ENCODE results near the gene CYP2J2.
"Not testable (repeated sequence)": the region's sequence is repeated elsewhere in the genome, so short reads cannot be mapped to it uniquely, and the experiment has no call there.

Gene CYP2J2

GRCh38 chr1:59919746-59920145, 6.8 kb downstream of the CYP2J2 start:
- DNase-seq (ENCODE audit: low read depth in 2 of 2), result no peak

GRCh38 chr1:59917785-59918180, 8.8 kb downstream of the CYP2J2 start:
- no peak for DNase-seq (ENCODE audit: low read depth in 2 of 2)

- no peak for DNase-seq (ENCODE audit: low read depth in 2 of 2)
Observed at GRCh38 chr1:59917026-59917784, 9.4 kb downstream of the CYP2J2 start.

- no peak for DNase-seq (ENCODE audit: low read depth in 2 of 2)
Observed at GRCh38 chr1:59915516-59915915, 11.1 kb downstream of the CYP2J2 start.

- DNase-seq (ENCODE audit: low read depth in 2 of 2), result not testable (repeated sequence)
Observed at GRCh38 chr1:59914791-59915286, 11.7 kb downstream of the CYP2J2 start.

GRCh38 chr1:59908682-59909081, 17.9 kb downstream of the CYP2J2 start:
- no peak for DNase-seq (ENCODE audit: low read depth in 2 of 2)

- DNase-seq (ENCODE audit: low read depth in 2 of 2), result no peak
Observed at GRCh38 chr1:59908084-59908483, 18.5 kb downstream of the CYP2J2 start.

- no peak for DNase-seq (ENCODE audit: low read depth in 2 of 2)
Observed at GRCh38 chr1:59906931-59907330, 19.6 kb downstream of the CYP2J2 start.

GRCh38 chr1:59903141-59903754, 23.3 kb downstream of the CYP2J2 start:
- peak in 1 of 2 experiments; percentile 8 for DNase-seq (ENCODE audit: low read depth in 2 of 2)

GRCh38 chr1:59901770-59902388, 24.7 kb downstream of the CYP2J2 start:
- DNase-seq (ENCODE audit: low read depth in 2 of 2), result no peak

GRCh38 chr1:59900640-59901039, 25.9 kb downstream of the CYP2J2 start:
- no peak for DNase-seq (ENCODE audit: low read depth in 2 of 2)

- DNase-seq (ENCODE audit: low read depth in 2 of 2), result no peak
Observed at GRCh38 chr1:59898927-59899326, 27.6 kb downstream of the CYP2J2 start.

- DNase-seq (ENCODE audit: low read depth in 2 of 2), result no peak
Observed at GRCh38 chr1:59897165-59897564, 29.4 kb downstream of the CYP2J2 start.

GRCh38 chr1:59892841-59893811, 33.4 kb downstream of the CYP2J2 start:
- no peak for DNase-seq (ENCODE audit: low read depth in 2 of 2)

GRCh38 chr1:59885160-59885832, 41.3 kb downstream of the CYP2J2 start:
- no peak for DNase-seq (ENCODE audit: low read depth in 2 of 2)

- DNase-seq (ENCODE audit: low read depth in 2 of 2), result no peak
Observed at GRCh38 chr1:59880735-59881134, 45.8 kb downstream of the CYP2J2 start.

- DNase-seq (ENCODE audit: low read depth in 2 of 2), result no peak
Observed at GRCh38 chr1:59879996-59880505, 46.5 kb downstream of the CYP2J2 start.

GRCh38 chr1:59879574-59879973, 47.0 kb downstream of the CYP2J2 start:
- DNase-seq (ENCODE audit: low read depth in 2 of 2), result peak in 1 of 2 experiments; percentile 23

- DNase-seq (ENCODE audit: low read depth in 2 of 2), result no peak
Observed at GRCh38 chr1:59878370-59878769, 48.2 kb downstream of the CYP2J2 start.

GRCh38 chr1:59877108-59877682, 49.4 kb downstream of the CYP2J2 start:
- DNase-seq (ENCODE audit: low read depth in 2 of 2), result no peak
